GM12875 (cell line): Measurements from ENCODE around the gene SPRED3.

Experiments
- H3K4me3 ChIP-seq: one replicate; pipeline ENCODE4 v1.5.1; 2011; ENCODE audit warnings: low read depth, low read length, control low read depth
- CTCF ChIP-seq: IDR thresholded peaks from 2 replicates; pipeline ENCODE4 v1.5.1; 2011; ENCODE audit warnings: low read depth, mild to moderate bottlenecking, control low read depth, inconsistent platforms, low read length, moderate library complexity, borderline replicate concordance; ENCODE audit not compliant: insufficient read depth

SPRED3 gene

GRCh38 chr19:38374332-38375097 is 14.0 kb upstream of the SPRED3 start, which contains the start of gene PSMD8:
Gene PSMD8, plus strand, starts transcription at chr19:38374571. Its CDS starts 31 bp downstream, at chr19:38374602.
- H3K4me3 ChIP-seq, result peak within 1 kb of the TSS; percentile 90
- 0 out of 2 replicates have a peak, but pooled peaks have one; percentile 2 for TF ChIP-seq CTCF

GRCh38 chr19:38375098-38375493 is 13.4 kb upstream of the SPRED3 start:
- no peak for TF ChIP-seq CTCF
- H3K4me3 ChIP-seq, result peak overlapping the region; percentile 90

GRCh38 chr19:38375748-38376147 is 12.7 kb upstream of the SPRED3 start:
- no peak for TF ChIP-seq CTCF
- H3K4me3 ChIP-seq, result peak overlapping the region; percentile 90

- no peak for TF ChIP-seq CTCF
- no peak overlapping the region for H3K4me3 ChIP-seq
Observed at GRCh38 chr19:38376576-38376975, 11.9 kb upstream of the SPRED3 start.

- no peak overlapping the region for H3K4me3 ChIP-seq
- no peak for TF ChIP-seq CTCF
Observed at GRCh38 chr19:38377052-38377451, 11.4 kb upstream of the SPRED3 start.

- no peak for TF ChIP-seq CTCF
- H3K4me3 ChIP-seq, result no peak overlapping the region
Observed at GRCh38 chr19:38378866-38379265, 9.6 kb upstream of the SPRED3 start.

- H3K4me3 ChIP-seq, result no peak overlapping the region
- no peak for TF ChIP-seq CTCF
Observed at GRCh38 chr19:38381138-38381537, 7.4 kb upstream of the SPRED3 start.
